ENCODE measurements around the gene HTR3E. TPM values are rescaled to one million over a fixed set of nuclear protein-coding genes. Genes with fewer than 3 reads are reported as not detected.

Gene HTR3E
- not detected in 2 replicates for total RNA-seq (ENCODE audit: low replicate concordance)

GRCh38 chr3:184096811-184097383 is at the start of gene HTR3E:
HTR3E (plus strand) TSS chr3:184097064; CDS start chr3:184097530, 466 bp downstream.

GRCh38 chr3:184052767-184053166 is 44.1 kb upstream of the HTR3E start, which contains the start of gene HTR3C:
HTR3C (plus strand) TSS chr3:184053047; CDS start chr3:184053081, 34 bp downstream.

GRCh38 chr3:184135149-184135910 is 38.5 kb downstream of the HTR3E start, which contains the start of gene EIF2B5:
EIF2B5 (plus strand) TSS chr3:184135358; CDS start chr3:184135386, 28 bp downstream.

GRCh38 chr3:184154885-184155643 is 58.2 kb downstream of the HTR3E start, which contains the start of gene DVL3:
DVL3 (plus strand) TSS chr3:184155377; CDS start chr3:184155636, 259 bp downstream.

Other genes with a start within 250 kb of the HTR3E start
- gene PARL, start 212.2 kb upstream of the HTR3E start, total RNA-seq (ENCODE audit: low replicate concordance), result 27.0 and 46.9 TPM in 2 replicates
- 13.0 and 20.1 TPM in 2 replicates for gene ABCC5, start 79.2 kb upstream of the HTR3E start, total RNA-seq (ENCODE audit: low replicate concordance)
- not detected in 2 replicates for gene HTR3D, start 65.3 kb upstream of the HTR3E start, total RNA-seq (ENCODE audit: low replicate concordance)
- not detected in 2 replicates for gene HTR3C, start 44.0 kb upstream of the HTR3E start, total RNA-seq (ENCODE audit: low replicate concordance)
- 31.4 and 35.0 TPM in 2 replicates for gene EIF2B5, start 38.3 kb downstream of the HTR3E start, total RNA-seq (ENCODE audit: low replicate concordance)
- gene DVL3, start 58.3 kb downstream of the HTR3E start, total RNA-seq (ENCODE audit: low replicate concordance), result 35.6 and 48.4 TPM in 2 replicates
- gene AP2M1, start 77.8 kb downstream of the HTR3E start, total RNA-seq (ENCODE audit: low replicate concordance), result 739 and 849 TPM in 2 replicates
- gene ABCF3, start 89.1 kb downstream of the HTR3E start, total RNA-seq (ENCODE audit: low replicate concordance), result 51.6 and 85.5 TPM in 2 replicates
- 1.3 TPM in 1 of 2 replicates, not detected in the other for gene VWA5B2, start 132.5 kb downstream of the HTR3E start, total RNA-seq (ENCODE audit: low replicate concordance)
- gene ALG3, start 151.9 kb downstream of the HTR3E start, total RNA-seq (ENCODE audit: low replicate concordance), result 23.9 and 32.4 TPM in 2 replicates
- gene EEF1AKMT4, start 152.6 kb downstream of the HTR3E start, total RNA-seq (ENCODE audit: low replicate concordance), result 1.6 and 4.3 TPM in 2 replicates
- gene CAMK2N2, start 164.5 kb downstream of the HTR3E start, total RNA-seq (ENCODE audit: low replicate concordance), result 0.12 and 0.23 TPM in 2 replicates
- not detected in 2 replicates for gene ECE2, start 179.0 kb downstream of the HTR3E start, total RNA-seq (ENCODE audit: low replicate concordance)
- 574 and 714 TPM in 2 replicates for gene PSMD2, start 202.2 kb downstream of the HTR3E start, total RNA-seq (ENCODE audit: low replicate concordance)
- 280 and 290 TPM in 2 replicates for gene EIF4G1, start 217.5 kb downstream of the HTR3E start, total RNA-seq (ENCODE audit: low replicate concordance)
- 15.0 and 16.9 TPM in 2 replicates for gene FAM131A, start 240.5 kb downstream of the HTR3E start, total RNA-seq (ENCODE audit: low replicate concordance)